HG03439 (cell line): ENCODE measurements around the gene AGBL3.
A peak's percentile ranks its signal among the peaks of the same experiment; 100 is the strongest.
"Not testable (repeated sequence)": the region's sequence is repeated elsewhere in the genome, so short reads cannot be mapped to it uniquely, and the experiment has no call there.

ENCODE experiments used
- ATAC-seq: cut with Tn5 transposase; IDR thresholded peaks from one replicate; pipeline ENCODE4 v1.9.1; 2021; ENCODE audit warnings: mild to moderate bottlenecking, moderate library complexity; ENCODE audit not compliant: unreplicated experiment

The AGBL3 gene

GRCh38 chr7:135166338-135166990, 180.2 kb downstream of the AGBL3 start:
- no peak for ATAC-seq

- no peak for ATAC-seq
Observed at GRCh38 chr7:135167365-135167917, 181.1 kb downstream of the AGBL3 start.

- ATAC-seq: no peak
Observed at GRCh38 chr7:135168001-135168400, 181.7 kb downstream of the AGBL3 start.

GRCh38 chr7:135168489-135169140, 182.3 kb downstream of the AGBL3 start:
- no peak for ATAC-seq

- peak; percentile 33 for ATAC-seq
Observed at GRCh38 chr7:135169141-135169963, 183.0 kb downstream of the AGBL3 start.

GRCh38 chr7:135169964-135170273, 183.6 kb downstream of the AGBL3 start:
- ATAC-seq: no peak

- ATAC-seq: peak; percentile 64
Observed at GRCh38 chr7:135170274-135170997, 184.1 kb downstream of the AGBL3 start, which contains the start of gene CYREN. CYREN (minus strand) TSS chr7:135170707; CDS start chr7:135168922, 1,785 bp downstream.

- peak; percentile 36 for ATAC-seq
Observed at GRCh38 chr7:135170998-135171481, 184.7 kb downstream of the AGBL3 start.

- not testable (repeated sequence) for ATAC-seq
Observed at GRCh38 chr7:135171581-135172291, 185.4 kb downstream of the AGBL3 start.

GRCh38 chr7:135173916-135174315, 187.6 kb downstream of the AGBL3 start:
- not testable (repeated sequence) for ATAC-seq

GRCh38 chr7:135174941-135175340, 188.6 kb downstream of the AGBL3 start:
- no peak for ATAC-seq

GRCh38 chr7:135175931-135176330, 189.6 kb downstream of the AGBL3 start:
- no peak for ATAC-seq

- ATAC-seq: no peak
Observed at GRCh38 chr7:135177028-135177696, 190.9 kb downstream of the AGBL3 start.

- no peak for ATAC-seq
Observed at GRCh38 chr7:135178364-135178763, 192.1 kb downstream of the AGBL3 start.

GRCh38 chr7:135179321-135179925, 193.1 kb downstream of the AGBL3 start:
- no peak for ATAC-seq

- ATAC-seq: no peak
Observed at GRCh38 chr7:135180122-135180521, 193.8 kb downstream of the AGBL3 start.

GRCh38 chr7:135181261-135181928, 195.1 kb downstream of the AGBL3 start:
- no peak for ATAC-seq

GRCh38 chr7:135181929-135182678, 195.8 kb downstream of the AGBL3 start:
- no peak for ATAC-seq
